AG09309 (cell line): ENCODE measurements around the gene STKLD1.
"Not testable (repeated sequence)": the region's sequence is repeated elsewhere in the genome, so short reads cannot be mapped to it uniquely, and the experiment has no call there.

Experiments used
- DNase-seq: peaks from one replicate; pipeline ENCODE4 v3.0.0-alpha.2; 2010; ENCODE audit warnings: low read depth
- H3K4me3 ChIP-seq: 2 replicates; pipeline ENCODE4 v1.5.1; 2011; ENCODE audit warnings: mild to moderate bottlenecking, low read depth, low read length, moderate library complexity; ENCODE audit not compliant: control insufficient read depth
- TF ChIP-seq, protein P1 (sequence below): IDR thresholded peaks from 2 replicates; pipeline ENCODE4 v1.5.1; 2011; ENCODE audit warnings: mild to moderate bottlenecking, low read depth, low read length, inconsistent platforms; ENCODE audit not compliant: insufficient read depth, control insufficient read depth; ENCODE audit errors: missing control alignments

Gene STKLD1

DNA sequence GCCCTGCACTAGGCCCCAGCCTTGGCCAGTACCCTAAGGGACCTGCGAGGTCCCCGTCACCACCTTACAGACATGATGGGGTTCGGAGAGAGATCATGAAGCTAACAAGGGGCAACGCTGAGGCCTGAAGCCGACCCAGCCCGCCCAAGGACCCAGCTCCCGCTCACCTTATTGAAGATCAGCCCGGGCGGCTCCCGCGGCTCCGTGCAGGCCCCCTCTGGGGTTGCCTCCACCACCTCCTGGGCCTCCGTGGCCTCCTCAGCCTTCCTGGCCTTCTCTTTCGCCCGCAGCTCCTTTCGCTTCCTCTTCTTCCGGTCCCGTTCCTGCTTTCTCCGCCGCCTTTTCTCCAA lies 43.8 kb upstream of the STKLD1 start:
- no peak for DNase-seq
- H3K4me3 ChIP-seq: no peak overlapping the region
- TF ChIP-seq, protein P1, sequence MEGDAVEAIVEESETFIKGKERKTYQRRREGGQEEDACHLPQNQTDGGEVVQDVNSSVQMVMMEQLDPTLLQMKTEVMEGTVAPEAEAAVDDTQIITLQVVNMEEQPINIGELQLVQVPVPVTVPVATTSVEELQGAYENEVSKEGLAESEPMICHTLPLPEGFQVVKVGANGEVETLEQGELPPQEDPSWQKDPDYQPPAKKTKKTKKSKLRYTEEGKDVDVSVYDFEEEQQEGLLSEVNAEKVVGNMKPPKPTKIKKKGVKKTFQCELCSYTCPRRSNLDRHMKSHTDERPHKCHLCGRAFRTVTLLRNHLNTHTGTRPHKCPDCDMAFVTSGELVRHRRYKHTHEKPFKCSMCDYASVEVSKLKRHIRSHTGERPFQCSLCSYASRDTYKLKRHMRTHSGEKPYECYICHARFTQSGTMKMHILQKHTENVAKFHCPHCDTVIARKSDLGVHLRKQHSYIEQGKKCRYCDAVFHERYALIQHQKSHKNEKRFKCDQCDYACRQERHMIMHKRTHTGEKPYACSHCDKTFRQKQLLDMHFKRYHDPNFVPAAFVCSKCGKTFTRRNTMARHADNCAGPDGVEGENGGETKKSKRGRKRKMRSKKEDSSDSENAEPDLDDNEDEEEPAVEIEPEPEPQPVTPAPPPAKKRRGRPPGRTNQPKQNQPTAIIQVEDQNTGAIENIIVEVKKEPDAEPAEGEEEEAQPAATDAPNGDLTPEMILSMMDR: no peak

DNA sequence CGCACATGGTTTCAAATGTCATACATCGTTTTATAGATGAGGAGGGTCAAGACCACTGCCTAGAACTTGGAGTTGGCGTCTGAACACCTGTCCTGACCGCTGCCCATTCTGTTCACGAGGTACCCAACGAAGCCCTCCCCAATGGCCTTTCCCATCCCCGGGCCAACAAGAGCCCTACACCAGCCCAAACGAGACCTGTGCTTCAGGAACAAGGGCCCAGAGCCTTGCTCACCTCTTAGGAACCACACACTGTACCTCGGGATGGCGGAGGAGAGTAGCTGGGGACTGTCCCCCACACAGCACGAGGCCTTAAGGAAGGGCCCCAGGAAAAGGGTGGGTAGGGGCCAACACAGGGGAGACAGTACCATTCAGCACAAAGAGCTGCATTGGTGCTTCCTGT lies 43.2 kb upstream of the STKLD1 start:
- TF ChIP-seq, protein P1: no peak
- DNase-seq: no peak
- no peak overlapping the region for H3K4me3 ChIP-seq

DNA sequence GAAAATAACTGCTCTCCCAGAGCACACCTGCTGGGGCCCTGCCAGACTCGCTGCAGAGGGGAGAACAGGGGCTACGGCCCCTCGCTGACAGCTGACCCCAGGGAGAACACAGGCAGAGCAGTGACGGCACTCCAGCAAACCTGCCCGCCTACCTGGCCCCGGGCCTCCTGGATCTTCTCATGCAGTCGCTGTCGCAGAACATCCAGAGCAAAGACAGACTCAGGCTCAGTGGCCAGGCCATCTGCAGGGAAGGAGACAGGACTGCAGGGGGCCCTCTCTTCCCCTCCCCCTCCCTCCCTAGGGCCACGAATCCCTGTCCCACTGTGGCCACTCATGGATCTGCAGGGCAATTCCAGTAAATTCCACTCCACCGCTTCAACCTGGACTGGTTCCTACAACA lies 42.6 kb upstream of the STKLD1 start:
- DNase-seq: no peak
- no peak overlapping the region for H3K4me3 ChIP-seq
- TF ChIP-seq, protein P1: no peak

DNA sequence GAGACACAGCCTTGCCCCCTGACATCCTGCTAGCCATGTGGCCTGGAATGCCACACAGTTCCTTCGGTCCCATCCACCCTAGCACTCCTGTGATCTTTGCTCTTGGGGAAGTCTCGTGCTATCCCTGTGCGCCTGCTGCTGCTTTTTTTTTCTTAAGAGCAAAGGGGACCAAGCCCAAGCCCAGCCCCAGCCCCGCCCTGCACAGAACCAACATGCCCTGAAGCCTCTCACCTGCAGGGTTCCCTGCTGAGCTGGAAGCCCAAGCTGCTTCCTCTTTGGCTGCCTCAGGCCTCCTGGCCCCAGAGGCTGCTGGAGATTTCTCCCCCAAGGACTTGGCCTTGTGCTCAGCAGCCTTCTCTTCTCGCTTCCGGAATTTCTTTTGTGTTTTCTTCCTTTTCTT lies 42.0 kb upstream of the STKLD1 start:
- TF ChIP-seq, protein P1: no peak
- DNase-seq: no peak
- H3K4me3 ChIP-seq: no peak overlapping the region

DNA sequence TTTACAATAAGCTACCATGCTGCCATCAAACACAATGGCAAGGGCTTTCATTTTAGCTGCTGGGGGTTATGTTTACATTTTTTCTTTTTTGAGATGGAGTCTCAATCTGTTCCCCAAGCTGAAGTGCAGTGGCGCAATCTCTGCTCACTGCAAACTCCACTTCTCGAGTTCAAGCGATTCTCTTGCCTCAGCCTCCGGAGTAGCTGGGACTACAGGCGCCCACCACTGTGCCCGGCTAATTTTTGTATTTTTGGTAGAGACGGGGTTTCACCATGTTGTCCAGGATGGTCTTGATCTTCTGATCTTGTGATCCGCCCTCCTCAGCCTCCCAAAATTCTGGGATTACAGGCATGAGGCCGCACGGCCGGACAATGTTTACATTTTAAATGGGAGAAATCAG lies 41.3 kb upstream of the STKLD1 start:
- DNase-seq: not testable (repeated sequence)
- H3K4me3 ChIP-seq: peak overlapping the region; percentile 70

DNA sequence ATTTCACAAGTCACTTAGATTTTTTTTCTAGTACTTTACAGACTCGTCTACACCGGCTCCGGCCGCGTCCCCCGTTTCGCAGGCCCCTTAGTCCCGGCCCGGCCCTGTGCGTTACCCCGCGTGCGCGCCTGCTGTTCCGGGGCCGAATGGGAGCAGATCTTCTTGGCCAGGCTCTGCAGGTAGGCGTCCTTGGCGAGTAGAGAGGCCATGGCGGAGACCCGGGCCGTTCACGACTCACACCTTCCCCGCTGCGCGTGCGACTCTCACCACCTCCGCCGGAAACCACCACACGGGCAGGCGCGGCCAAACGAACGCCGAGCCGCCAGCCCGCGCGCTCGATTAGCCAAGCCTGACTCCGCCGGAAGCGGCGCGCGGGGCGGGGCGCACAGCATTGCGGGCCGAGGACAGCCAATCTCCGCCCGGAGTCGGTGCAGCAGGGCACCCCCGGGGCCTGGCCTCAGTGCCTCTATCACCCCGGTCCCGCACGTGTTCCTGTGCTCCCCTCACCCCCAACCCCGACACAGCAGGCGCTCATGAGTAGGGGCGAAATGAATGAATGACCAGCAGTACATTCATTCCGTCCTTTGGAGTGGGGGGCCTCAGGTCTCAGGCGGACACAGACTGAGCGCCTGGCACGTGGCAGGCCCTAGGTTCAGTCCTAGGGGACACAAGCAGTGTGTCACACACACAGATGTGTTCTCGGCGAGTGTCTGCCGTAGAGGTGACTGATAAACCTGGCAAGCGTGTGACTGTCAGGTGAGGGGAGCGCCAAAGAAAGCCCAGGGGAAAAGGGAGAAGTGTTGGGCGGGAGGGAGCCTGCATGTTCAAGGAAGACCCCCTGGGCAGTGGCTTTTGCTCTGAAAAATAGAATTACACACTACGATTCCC lies 40.0 kb upstream of the STKLD1 start, which contains the start of gene SURF6:
Gene SURF6 (minus strand): TSS at position 265 of the 888 bp plus-strand sequence. CDS start 56 bp downstream, at position 209.
- DNase-seq: peak; percentile 45
- H3K4me3 ChIP-seq: peak within 1 kb of the TSS; percentile 70
- TF ChIP-seq, protein P1: no peak

DNA sequence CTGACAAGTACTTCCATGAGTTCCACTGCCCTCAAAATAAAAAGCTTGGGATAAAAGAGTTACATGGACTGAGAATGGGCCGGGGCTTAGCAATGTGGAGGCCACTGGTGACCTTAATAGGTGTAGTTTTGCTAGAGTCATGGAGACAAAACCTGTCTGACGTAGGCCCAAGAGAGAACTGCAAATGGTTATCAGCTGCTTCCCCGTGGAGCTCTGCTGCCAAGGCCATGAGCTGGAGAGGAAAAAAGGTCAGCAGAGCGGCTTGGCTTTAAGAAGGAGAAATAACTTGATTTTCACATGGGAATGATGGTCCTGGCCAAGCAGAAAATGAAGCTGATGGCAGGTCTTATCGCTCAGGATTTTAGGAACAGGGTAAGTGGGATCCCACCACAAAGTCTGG lies 36.5 kb upstream of the STKLD1 start:
- TF ChIP-seq, protein P1: no peak
- DNase-seq: no peak

More for the DNA sequence above, 36.5 kb upstream of the STKLD1 start:
- H3K4me3 ChIP-seq: no peak overlapping the region
